Bone marrow (tissue), 2 donors: ENCODE data around the gene CCDC70.
A peak's percentile ranks its signal among the peaks of the same experiment; 100 is the strongest.

Source experiments
- DNase-seq, 2 donors: peaks; one replicate each; lab custom pipeline; 2025; lab: John Stamatoyannopoulos, UW

Gene CCDC70

GRCh38 chr13:51829568-51829899 lies 32.2 kb upstream of the CCDC70 start:
- no peak for DNase-seq

- no peak for DNase-seq
Observed at GRCh38 chr13:51831519-51831918, 30.2 kb upstream of the CCDC70 start.

GRCh38 chr13:51832471-51833152 lies 29.2 kb upstream of the CCDC70 start:
- peak in 1 of 2 donors; percentile 76 for DNase-seq

- no peak for DNase-seq
Observed at GRCh38 chr13:51833980-51834379, 27.8 kb upstream of the CCDC70 start.

GRCh38 chr13:51834581-51835171 lies 27.1 kb upstream of the CCDC70 start:
- DNase-seq: no peak

- DNase-seq: no peak
Observed at GRCh38 chr13:51837016-51837415, 24.8 kb upstream of the CCDC70 start.

- DNase-seq: no peak
Observed at GRCh38 chr13:51838240-51838846, 23.4 kb upstream of the CCDC70 start.

GRCh38 chr13:51839711-51840540 lies 21.8 kb upstream of the CCDC70 start:
- no peak for DNase-seq

GRCh38 chr13:51840917-51841316 lies 20.9 kb upstream of the CCDC70 start:
- no peak for DNase-seq

- DNase-seq: no peak
Observed at GRCh38 chr13:51841732-51842131, 20.0 kb upstream of the CCDC70 start.

GRCh38 chr13:51843529-51843928 lies 18.2 kb upstream of the CCDC70 start:
- no peak for DNase-seq

GRCh38 chr13:51844862-51845573 lies 16.8 kb upstream of the CCDC70 start, which contains the start of gene TMEM272:
Gene TMEM272, minus strand, starts transcription at chr13:51845177. Its CDS starts 6,647 bp downstream, at chr13:51838530.
- peak in 1 of 2 donors; percentile 43 for DNase-seq

GRCh38 chr13:51845574-51846318 lies 16.0 kb upstream of the CCDC70 start:
- DNase-seq: no peak

GRCh38 chr13:51846756-51847155 lies 15.0 kb upstream of the CCDC70 start:
- no peak for DNase-seq

- DNase-seq: no peak
Observed at GRCh38 chr13:51848674-51849073, 13.1 kb upstream of the CCDC70 start.

- DNase-seq: no peak
Observed at GRCh38 chr13:51849145-51850101, 12.3 kb upstream of the CCDC70 start.

- DNase-seq: no peak
Observed at GRCh38 chr13:51856027-51856736, 5.6 kb upstream of the CCDC70 start.

- no peak for DNase-seq
Observed at GRCh38 chr13:51856998-51857397, 4.8 kb upstream of the CCDC70 start.
